HepG2 (cell line): ENCODE results near the gene MAPKAPK3. TPM values are rescaled to one million over a fixed set of nuclear protein-coding genes. Genes with fewer than 3 reads are reported as not detected.
A peak's percentile ranks its signal among the peaks of the same experiment; 100 is the strongest.

Experiments
- AKAP8 ChIP-seq: sonication (generic); formaldehyde crosslinking; IDR thresholded peaks from 2 replicates; pipeline ENCODE4 v1.5.1; 2020; ENCODE audit warnings: mild to moderate bottlenecking, missing genetic modification reagents
- CHD2 ChIP-seq: IDR thresholded peaks from 2 replicates; pipeline ENCODE4 v1.6.1; 2011; ENCODE audit warnings: low read depth, low read length, improper control_type of control experiment
- HIVEP1 ChIP-seq: sonication (generic); formaldehyde crosslinking; IDR thresholded peaks from 2 replicates; pipeline ENCODE4 v1.4.0; 2020; ENCODE audit warnings: mild to moderate bottlenecking, missing genetic modification reagents
- JDP2 ChIP-seq: sonication (generic); formaldehyde crosslinking; IDR thresholded peaks from 2 replicates; pipeline ENCODE4 v1.8.1; 2022; ENCODE audit warnings: missing genetic modification reagents, borderline replicate concordance
- MLLT10 ChIP-seq: sonication (generic); formaldehyde crosslinking; IDR thresholded peaks from 2 replicates; pipeline ENCODE4 v1.4.0; 2020; ENCODE audit warnings: missing genetic modification reagents
- NCOA2 ChIP-seq: sonication (generic); formaldehyde crosslinking; IDR thresholded peaks from 2 replicates; pipeline ENCODE4 v1.8.0; 2022; ENCODE audit warnings: inconsistent platforms
- RAD21 ChIP-seq: fragments of 450-650 bp; formaldehyde crosslinking; IDR thresholded peaks from 2 replicates; pipeline ENCODE4 v1.5.0; 2020; ENCODE audit warnings: mild to moderate bottlenecking
- SATB2 ChIP-seq: sonication (generic); formaldehyde crosslinking; IDR thresholded peaks from 2 replicates; pipeline ENCODE4 v1.5.0; 2020; ENCODE audit warnings: missing genetic modification reagents
- ZEB1 ChIP-seq: IDR thresholded peaks from 2 replicates; pipeline ENCODE4 v1.6.1; 2012; ENCODE audit warnings: mild to moderate bottlenecking, low read depth, inconsistent platforms; ENCODE audit not compliant: insufficient replicate concordance
- ZNF121 ChIP-seq: sonication (generic); formaldehyde crosslinking; IDR thresholded peaks from 2 replicates; pipeline ENCODE4 v1.5.0; 2020; ENCODE audit warnings: mild to moderate bottlenecking, missing genetic modification reagents
- ZNF605 ChIP-seq: sonication (generic); formaldehyde crosslinking; IDR thresholded peaks from 2 replicates; pipeline ENCODE4 v1.8.0; 2022; ENCODE audit warnings: mild to moderate bottlenecking, missing genetic modification reagents
- ZNF615 ChIP-seq: sonication (generic); formaldehyde crosslinking; IDR thresholded peaks from 2 replicates; pipeline ENCODE4 v1.5.0; 2020; ENCODE audit warnings: mild to moderate bottlenecking, missing genetic modification reagents, borderline replicate concordance
- polyA plus RNA-seq, 8 experiments: library from polyadenylated mRNA; depleted of rRNA in 3 of 8; stranded (reverse) in 7 of 8; unstranded in 1 of 8; fragments of >200 nt; fragmentation: Illumina TruSeq in 4 of 8; extraction: Trizol in 4 of 8; gene quantifications; 2 replicates each; pipeline versions ENCODE4 v1.2.1 to v1.2.3, GENCODE V29; 2011 to 2016; ENCODE audit warnings: low read depth in 4 of 8, missing spikeins in 1 of 8, mixed read lengths in 1 of 8; ENCODE audit not compliant: insufficient read depth in 1 of 8
- total RNA-seq, 5 experiments: library from RNA; depleted of rRNA; stranded (reverse); fragments of >200 nt; fragmentation: Illumina TruSeq; extraction: Trizol; gene quantifications; 2 replicates each; pipeline ENCODE4 v1.2.3, GENCODE V29; 2016; ENCODE audit warnings: low read depth in 1 of 5
- TF ChIP-seq, protein P1 (sequence below): sonication (generic); formaldehyde crosslinking; IDR thresholded peaks from 2 replicates; pipeline ENCODE4 v1.4.0; 2020; ENCODE audit warnings: missing genetic modification reagents, borderline replicate concordance
- TF ChIP-seq, protein P2 (sequence below): IDR thresholded peaks from 2 replicates; pipeline ENCODE4 v1.6.1; 2016; ENCODE audit warnings: missing compliant biosample characterization, missing genetic modification reagents, borderline replicate concordance
- TF ChIP-seq, protein P3 (sequence below): sonication (generic); formaldehyde crosslinking; IDR thresholded peaks from 2 replicates; pipeline ENCODE4; 2020; ENCODE audit warnings: missing genetic modification reagents, mild to moderate bottlenecking, borderline replicate concordance
- TF ChIP-seq, protein P4 (sequence below): sonication (generic); formaldehyde crosslinking; IDR thresholded peaks from 2 replicates; pipeline ENCODE4 v1.4.0; 2020; ENCODE audit warnings: missing genetic modification reagents, mild to moderate bottlenecking, borderline replicate concordance
- TF ChIP-seq, protein P5 (sequence below): sonication (generic); formaldehyde crosslinking; IDR thresholded peaks from 2 replicates; pipeline ENCODE4 v1.5.0; 2020; ENCODE audit warnings: missing genetic modification reagents

MAPKAPK3 gene
- total and polyA plus RNA-seq, 2 of the 13 experiments (the other 11 are each of a cell fraction or from before 2014, with no cell fraction given), result 39.9 to 41.2 TPM

DNA sequence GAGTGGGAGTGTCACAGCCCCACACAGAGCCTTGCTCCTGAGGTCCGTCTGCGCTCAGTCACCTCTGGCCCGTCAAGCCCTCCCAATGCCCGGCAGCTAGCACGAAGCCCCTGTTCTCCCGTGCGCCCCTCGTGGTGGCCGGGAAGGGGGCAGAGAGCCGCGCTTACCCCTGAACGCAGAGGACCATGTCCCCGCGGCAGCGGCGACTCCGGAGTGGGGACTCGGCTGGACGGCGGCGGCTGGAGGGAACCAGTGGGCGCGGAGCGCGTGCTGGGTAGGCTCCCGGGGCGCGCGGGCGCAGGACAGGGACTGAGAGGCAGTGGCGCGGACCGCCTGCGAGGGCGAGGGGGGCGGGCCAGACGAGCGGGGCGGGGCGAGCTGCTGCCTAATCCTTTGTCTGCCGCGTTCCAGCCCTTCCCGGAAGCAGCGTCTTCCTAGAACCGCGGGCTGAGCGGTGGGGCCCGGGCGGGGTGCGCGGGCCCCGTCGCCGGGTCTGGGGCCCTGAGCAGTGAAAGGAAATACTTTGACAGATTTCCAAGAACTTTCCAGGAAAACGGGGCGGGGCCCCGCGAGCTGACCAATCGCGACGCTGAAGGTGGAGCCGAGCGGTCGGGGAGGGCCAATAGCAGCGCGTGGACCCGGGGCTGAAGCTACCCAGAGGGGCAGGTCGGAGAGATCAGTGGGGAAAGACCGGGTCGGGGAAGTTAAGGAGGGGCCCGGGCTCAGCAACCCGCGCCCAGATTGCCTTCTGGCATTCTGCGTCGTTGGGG lies 5.3 kb upstream of the MAPKAPK3 start, which contains the start of gene CISH (continued):
- TF ChIP-seq, protein P1, sequence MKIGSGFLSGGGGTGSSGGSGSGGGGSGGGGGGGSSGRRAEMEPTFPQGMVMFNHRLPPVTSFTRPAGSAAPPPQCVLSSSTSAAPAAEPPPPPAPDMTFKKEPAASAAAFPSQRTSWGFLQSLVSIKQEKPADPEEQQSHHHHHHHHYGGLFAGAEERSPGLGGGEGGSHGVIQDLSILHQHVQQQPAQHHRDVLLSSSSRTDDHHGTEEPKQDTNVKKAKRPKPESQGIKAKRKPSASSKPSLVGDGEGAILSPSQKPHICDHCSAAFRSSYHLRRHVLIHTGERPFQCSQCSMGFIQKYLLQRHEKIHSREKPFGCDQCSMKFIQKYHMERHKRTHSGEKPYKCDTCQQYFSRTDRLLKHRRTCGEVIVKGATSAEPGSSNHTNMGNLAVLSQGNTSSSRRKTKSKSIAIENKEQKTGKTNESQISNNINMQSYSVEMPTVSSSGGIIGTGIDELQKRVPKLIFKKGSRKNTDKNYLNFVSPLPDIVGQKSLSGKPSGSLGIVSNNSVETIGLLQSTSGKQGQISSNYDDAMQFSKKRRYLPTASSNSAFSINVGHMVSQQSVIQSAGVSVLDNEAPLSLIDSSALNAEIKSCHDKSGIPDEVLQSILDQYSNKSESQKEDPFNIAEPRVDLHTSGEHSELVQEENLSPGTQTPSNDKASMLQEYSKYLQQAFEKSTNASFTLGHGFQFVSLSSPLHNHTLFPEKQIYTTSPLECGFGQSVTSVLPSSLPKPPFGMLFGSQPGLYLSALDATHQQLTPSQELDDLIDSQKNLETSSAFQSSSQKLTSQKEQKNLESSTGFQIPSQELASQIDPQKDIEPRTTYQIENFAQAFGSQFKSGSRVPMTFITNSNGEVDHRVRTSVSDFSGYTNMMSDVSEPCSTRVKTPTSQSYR (CRISPR knock-in tag), result 0 out of 2 replicates have a peak, but pooled peaks have one; percentile 8
- TF ChIP-seq ZNF121 (CRISPR knock-in tag) (peak; percentile 8; the same call in 1 of the 2 replicates), ZNF615 (CRISPR knock-in tag) (no peak), AKAP8 (CRISPR knock-in tag) (no peak; the same call in 1 of the 2 replicates), ZEB1 (no peak), MLLT10 (no peak), CHD2 (no peak), RAD21 (peak; percentile 76), ZNF605 (peak; percentile 74), NCOA2 (CRISPR knock-in tag) (peak; percentile 61; the same call in 1 of the 2 replicates), SATB2 (CRISPR knock-in tag) (no peak), JDP2 (CRISPR knock-in tag) (no peak; the same call in 1 of the 2 replicates), HIVEP1 (CRISPR knock-in tag) (peak; percentile 84)
- TF ChIP-seq, protein P2, sequence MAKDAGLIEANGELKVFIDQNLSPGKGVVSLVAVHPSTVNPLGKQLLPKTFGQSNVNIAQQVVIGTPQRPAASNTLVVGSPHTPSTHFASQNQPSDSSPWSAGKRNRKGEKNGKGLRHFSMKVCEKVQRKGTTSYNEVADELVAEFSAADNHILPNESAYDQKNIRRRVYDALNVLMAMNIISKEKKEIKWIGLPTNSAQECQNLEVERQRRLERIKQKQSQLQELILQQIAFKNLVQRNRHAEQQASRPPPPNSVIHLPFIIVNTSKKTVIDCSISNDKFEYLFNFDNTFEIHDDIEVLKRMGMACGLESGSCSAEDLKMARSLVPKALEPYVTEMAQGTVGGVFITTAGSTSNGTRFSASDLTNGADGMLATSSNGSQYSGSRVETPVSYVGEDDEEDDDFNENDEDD, result peak; percentile 88
- TF ChIP-seq, protein P3, sequence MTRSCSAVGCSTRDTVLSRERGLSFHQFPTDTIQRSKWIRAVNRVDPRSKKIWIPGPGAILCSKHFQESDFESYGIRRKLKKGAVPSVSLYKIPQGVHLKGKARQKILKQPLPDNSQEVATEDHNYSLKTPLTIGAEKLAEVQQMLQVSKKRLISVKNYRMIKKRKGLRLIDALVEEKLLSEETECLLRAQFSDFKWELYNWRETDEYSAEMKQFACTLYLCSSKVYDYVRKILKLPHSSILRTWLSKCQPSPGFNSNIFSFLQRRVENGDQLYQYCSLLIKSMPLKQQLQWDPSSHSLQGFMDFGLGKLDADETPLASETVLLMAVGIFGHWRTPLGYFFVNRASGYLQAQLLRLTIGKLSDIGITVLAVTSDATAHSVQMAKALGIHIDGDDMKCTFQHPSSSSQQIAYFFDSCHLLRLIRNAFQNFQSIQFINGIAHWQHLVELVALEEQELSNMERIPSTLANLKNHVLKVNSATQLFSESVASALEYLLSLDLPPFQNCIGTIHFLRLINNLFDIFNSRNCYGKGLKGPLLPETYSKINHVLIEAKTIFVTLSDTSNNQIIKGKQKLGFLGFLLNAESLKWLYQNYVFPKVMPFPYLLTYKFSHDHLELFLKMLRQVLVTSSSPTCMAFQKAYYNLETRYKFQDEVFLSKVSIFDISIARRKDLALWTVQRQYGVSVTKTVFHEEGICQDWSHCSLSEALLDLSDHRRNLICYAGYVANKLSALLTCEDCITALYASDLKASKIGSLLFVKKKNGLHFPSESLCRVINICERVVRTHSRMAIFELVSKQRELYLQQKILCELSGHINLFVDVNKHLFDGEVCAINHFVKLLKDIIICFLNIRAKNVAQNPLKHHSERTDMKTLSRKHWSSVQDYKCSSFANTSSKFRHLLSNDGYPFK, result peak; percentile 72
- TF ChIP-seq, protein P4, sequence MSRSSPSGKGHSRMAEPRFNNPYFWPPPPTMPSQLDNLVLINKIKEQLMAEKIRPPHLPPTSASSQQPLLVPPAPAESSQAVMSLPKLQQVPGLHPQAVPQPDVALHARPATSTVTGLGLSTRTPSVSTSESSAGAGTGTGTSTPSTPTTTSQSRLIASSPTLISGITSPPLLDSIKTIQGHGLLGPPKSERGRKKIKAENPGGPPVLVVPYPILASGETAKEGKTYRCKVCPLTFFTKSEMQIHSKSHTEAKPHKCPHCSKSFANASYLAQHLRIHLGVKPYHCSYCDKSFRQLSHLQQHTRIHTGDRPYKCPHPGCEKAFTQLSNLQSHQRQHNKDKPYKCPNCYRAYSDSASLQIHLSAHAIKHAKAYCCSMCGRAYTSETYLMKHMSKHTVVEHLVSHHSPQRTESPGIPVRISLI (CRISPR knock-in tag), result 0 out of 2 replicates have a peak, but pooled peaks have one; percentile 15
- TF ChIP-seq, protein P5, sequence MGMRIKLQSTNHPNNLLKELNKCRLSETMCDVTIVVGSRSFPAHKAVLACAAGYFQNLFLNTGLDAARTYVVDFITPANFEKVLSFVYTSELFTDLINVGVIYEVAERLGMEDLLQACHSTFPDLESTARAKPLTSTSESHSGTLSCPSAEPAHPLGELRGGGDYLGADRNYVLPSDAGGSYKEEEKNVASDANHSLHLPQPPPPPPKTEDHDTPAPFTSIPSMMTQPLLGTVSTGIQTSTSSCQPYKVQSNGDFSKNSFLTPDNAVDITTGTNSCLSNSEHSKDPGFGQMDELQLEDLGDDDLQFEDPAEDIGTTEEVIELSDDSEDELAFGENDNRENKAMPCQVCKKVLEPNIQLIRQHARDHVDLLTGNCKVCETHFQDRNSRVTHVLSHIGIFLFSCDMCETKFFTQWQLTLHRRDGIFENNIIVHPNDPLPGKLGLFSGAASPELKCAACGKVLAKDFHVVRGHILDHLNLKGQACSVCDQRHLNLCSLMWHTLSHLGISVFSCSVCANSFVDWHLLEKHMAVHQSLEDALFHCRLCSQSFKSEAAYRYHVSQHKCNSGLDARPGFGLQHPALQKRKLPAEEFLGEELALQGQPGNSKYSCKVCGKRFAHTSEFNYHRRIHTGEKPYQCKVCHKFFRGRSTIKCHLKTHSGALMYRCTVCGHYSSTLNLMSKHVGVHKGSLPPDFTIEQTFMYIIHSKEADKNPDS, result no peak; the same call in 1 of the 2 replicates
